Tibial nerve (tissue), 4 donors: ENCODE measurements around the gene ERBB2.

ENCODE experiments used
- CTCF ChIP-seq, 5 experiments: fragments of 200-600 bp in 3 of 5; fragments of 450-650 bp in 2 of 5; sonication (generic) in 3 of 5; IDR thresholded peaks; one replicate each; pipeline ENCODE4 v1.5.1; 2016 to 2019; ENCODE audit warnings: antibody characterized with exemption in 5 of 5, mild to moderate bottlenecking in 3 of 5, moderate library complexity in 2 of 5
- EP300 ChIP-seq, 2 donors: sonication (generic); formaldehyde crosslinking; IDR thresholded peaks; one replicate each; pipeline ENCODE4 v1.6.1; 2017; ENCODE audit warnings: antibody characterized with exemption in 2 of 2, mild to moderate bottlenecking in 1 of 2
- POLR2A ChIP-seq, 2 donors: fragments of 450-650 bp; IDR thresholded peaks; one replicate each; pipeline ENCODE4 v1.6.1; 2017; ENCODE audit warnings: antibody characterized with exemption in 2 of 2, mild to moderate bottlenecking in 2 of 2, moderate library complexity in 2 of 2

- no peak for TF ChIP-seq CTCF (IDR thresholded peaks at IDR 0.05)
- TF ChIP-seq EP300 (IDR thresholded peaks at IDR 0.05): no peak
- TF ChIP-seq POLR2A (IDR thresholded peaks at IDR 0.05): no peak
Measured at GRCh38 chr17:39775031-39775430, 75.2 kb downstream of the ERBB2 start.
